Skeletal muscle tissue (tissue), 4 donors: ENCODE results near the gene PLAAT2. TPM values are rescaled to one million over a fixed set of nuclear protein-coding genes. Genes with fewer than 3 reads are reported as not detected.

Experiments
- H3K27ac ChIP-seq: one replicate; pipeline ENCODE4 v1.7.0; 2013; ENCODE audit warnings: mild to moderate bottlenecking, low read depth, low read length, inconsistent platforms
- H3K27me3 ChIP-seq, 3 donors: one replicate each; pipeline ENCODE4 v1.7.0; 2013; ENCODE audit warnings: low read length in 3 of 3; ENCODE audit not compliant: control insufficient read depth in 3 of 3, insufficient read depth in 3 of 3
- H3K36me3 ChIP-seq, 3 donors: one replicate each; pipeline ENCODE4 v1.7.0; 2013; ENCODE audit warnings: low read length in 3 of 3; ENCODE audit not compliant: control insufficient read depth in 3 of 3, insufficient read depth in 3 of 3
- H3K4me1 ChIP-seq, 3 donors: one replicate each; pipeline ENCODE4 v1.7.0; 2013; ENCODE audit warnings: low read length in 3 of 3, mild to moderate bottlenecking in 3 of 3; ENCODE audit not compliant: control insufficient read depth in 3 of 3, insufficient read depth in 3 of 3
- H3K4me3 ChIP-seq, 3 donors: one replicate each; pipeline ENCODE4 v1.7.0; 2013; ENCODE audit warnings: low read length in 3 of 3
- H3K9ac ChIP-seq, 3 donors: one replicate each; pipeline ENCODE4 v1.7.0; 2013; ENCODE audit warnings: low read length in 3 of 3, mild to moderate bottlenecking in 3 of 3, moderate library complexity in 2 of 3, low read depth in 1 of 3
- H3K9me3 ChIP-seq, 3 donors: one replicate each; pipeline ENCODE4 v1.7.0; 2013; ENCODE audit warnings: low read length in 3 of 3; ENCODE audit not compliant: control insufficient read depth in 3 of 3
- total RNA-seq: library from RNA; depleted of rRNA; stranded (reverse); fragments of >200 nt; gene quantifications from one replicate; pipeline ENCODE4 v1.2.3, GENCODE V29; 2014
- donor health status: Osteomylitis.

PLAAT2 gene
- total RNA-seq, 1 donor from 2014 or later = not detected

DNA sequence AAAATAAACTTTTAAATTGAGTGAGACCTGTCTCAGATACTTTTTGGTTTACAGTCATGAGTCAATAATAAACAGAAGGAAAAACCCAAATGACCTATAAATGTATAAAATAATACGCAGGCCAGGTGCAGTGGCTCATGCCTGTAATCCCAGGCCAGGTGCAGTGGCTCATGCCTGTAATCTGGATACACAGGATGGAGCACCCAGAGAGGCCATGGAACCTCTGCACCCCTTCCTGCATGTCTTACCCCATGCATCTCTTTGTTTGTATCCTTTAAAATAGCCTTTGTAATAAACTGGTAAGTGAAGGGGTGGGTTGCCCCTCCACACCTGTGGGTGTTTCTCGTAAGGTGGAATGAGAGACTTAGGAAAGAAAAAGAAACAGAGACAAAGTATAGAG, 35.5 kb downstream of the PLAAT2 start:
- no peaks in the 10 kb centered on the region for H3K4me1 ChIP-seq
- peaks cover 0 to 5% (median 0%) of the 10 kb centered on the region in 3 donors for H3K9me3 ChIP-seq
- no peak overlapping the region for H3K4me3 ChIP-seq
- H3K36me3 ChIP-seq = no peaks in the 10 kb centered on the region
- no peaks in the 10 kb centered on the region for H3K27me3 ChIP-seq
- no peak overlapping the region for H3K27ac ChIP-seq
- H3K9ac ChIP-seq = no peak overlapping the region

DNA sequence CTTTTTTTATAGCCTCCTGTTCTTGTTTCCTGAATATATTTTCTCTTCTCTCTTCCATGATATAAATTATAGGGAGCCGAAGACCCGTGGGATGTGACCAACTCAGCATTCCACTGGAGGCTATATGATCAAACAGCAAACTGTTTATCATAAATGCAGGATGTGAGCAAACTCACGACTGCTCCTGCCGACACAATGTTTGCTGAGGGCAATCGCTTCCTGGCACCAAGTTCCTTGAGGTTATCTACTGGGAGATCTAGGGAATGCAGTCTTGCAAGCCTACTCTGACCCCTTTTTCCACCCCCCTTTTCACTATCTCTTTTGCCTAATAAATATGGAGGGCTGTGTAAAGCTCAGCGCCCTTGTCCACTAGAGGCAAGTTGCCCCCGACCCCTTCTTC, 40.0 kb downstream of the PLAAT2 start:
- Histone ChIP-seq H3K27ac (no peak overlapping the region), H3K9ac (no peak overlapping the region), H3K4me1 (no peaks in the 10 kb centered on the region), H3K4me3 (no peak overlapping the region), H3K27me3 (no peaks in the 10 kb centered on the region), H3K9me3 (peaks cover 0 to 5% (median 0%) of the 10 kb centered on the region in 3 donors), H3K36me3 (no peaks in the 10 kb centered on the region)

DNA sequence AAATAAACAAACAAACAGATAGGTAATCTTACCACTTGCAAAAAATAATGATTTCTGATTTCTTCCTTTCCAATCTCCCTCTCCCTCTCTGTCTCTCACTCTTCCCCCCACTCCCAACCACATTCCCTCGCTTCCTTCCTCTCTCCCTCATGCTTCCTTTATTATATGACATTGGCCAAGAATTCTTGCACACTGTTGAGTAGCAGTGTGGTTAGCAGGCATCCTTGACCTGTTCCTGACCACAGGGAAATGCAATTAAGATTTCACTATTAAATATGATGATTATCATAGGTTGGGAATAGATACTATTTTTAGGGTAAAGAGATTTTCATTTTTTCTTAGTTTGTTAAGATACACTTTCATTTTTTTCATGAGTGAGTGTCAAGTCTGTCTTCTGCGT, 41.3 kb downstream of the PLAAT2 start:
- no peak overlapping the region for H3K4me3 ChIP-seq
- H3K36me3 ChIP-seq = no peaks in the 10 kb centered on the region
- no peak overlapping the region for H3K27ac ChIP-seq
- no peaks in the 10 kb centered on the region for H3K27me3 ChIP-seq
- H3K4me1 ChIP-seq = no peaks in the 10 kb centered on the region
- H3K9ac ChIP-seq = no peak overlapping the region
- H3K9me3 ChIP-seq = peaks cover 0 to 5% (median 0%) of the 10 kb centered on the region in 3 donors

DNA sequence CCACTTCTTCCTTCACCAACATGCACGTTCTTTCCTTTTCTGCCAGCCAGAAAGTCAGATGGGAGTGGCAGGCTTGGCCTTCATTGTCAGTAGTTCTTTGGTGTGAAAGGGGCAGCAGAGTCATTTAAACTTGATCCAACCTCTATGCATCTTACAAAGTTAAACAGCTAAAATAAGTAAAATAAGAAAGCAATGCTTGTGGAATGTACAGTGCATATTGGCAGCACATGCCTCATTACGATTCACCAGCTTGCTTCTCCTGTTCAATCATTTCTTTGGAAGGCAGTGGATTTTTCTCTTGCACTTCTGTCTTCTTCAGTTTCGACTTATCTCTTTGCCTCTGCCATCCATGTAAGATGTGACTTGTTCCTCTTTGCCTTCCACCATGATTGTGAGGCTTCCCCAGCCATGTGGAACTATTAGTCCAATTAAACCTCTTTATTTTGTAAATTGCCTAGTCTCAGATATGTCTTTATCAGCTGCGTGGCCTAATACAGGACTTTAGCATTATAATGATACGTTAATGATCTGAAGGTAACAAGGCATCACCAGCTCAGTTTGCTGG, 42.5 kb downstream of the PLAAT2 start:
- Histone ChIP-seq H3K9me3 (peaks cover 0 to 5% (median 0%) of the 10 kb centered on the region in 3 donors), H3K27ac (no peak overlapping the region), H3K36me3 (no peaks in the 10 kb centered on the region), H3K9ac (no peak overlapping the region), H3K4me3 (no peak overlapping the region), H3K27me3 (no peaks in the 10 kb centered on the region), H3K4me1 (no peaks in the 10 kb centered on the region)

DNA sequence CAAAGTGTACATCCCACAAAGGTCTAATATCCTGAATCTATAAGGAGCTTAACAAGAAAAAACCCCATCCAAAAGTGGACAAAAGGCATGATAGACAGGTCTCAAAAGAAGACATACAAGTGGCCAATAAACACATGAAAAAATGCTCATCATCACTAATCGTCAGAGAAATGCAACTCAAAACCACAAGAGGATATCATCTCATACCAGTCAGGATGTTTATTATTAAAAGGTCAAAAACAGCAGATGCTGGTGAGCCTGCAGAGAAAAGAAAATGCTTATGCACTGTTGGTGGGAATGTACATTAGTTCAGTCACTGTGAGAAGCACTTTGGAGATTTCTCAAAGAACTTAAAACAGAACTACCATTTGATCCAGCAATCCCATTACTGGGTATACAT, 44.6 kb downstream of the PLAAT2 start:
- peaks cover 0 to under 1% (median 0%) of the 10 kb centered on the region in 3 donors for H3K4me1 ChIP-seq
- no peak overlapping the region for H3K27ac ChIP-seq
- H3K36me3 ChIP-seq = no peaks in the 10 kb centered on the region
- H3K27me3 ChIP-seq = no peaks in the 10 kb centered on the region
- H3K9me3 ChIP-seq = no peaks in the 10 kb centered on the region
- no peak overlapping the region for H3K4me3 ChIP-seq
- H3K9ac ChIP-seq = no peak overlapping the region

DNA sequence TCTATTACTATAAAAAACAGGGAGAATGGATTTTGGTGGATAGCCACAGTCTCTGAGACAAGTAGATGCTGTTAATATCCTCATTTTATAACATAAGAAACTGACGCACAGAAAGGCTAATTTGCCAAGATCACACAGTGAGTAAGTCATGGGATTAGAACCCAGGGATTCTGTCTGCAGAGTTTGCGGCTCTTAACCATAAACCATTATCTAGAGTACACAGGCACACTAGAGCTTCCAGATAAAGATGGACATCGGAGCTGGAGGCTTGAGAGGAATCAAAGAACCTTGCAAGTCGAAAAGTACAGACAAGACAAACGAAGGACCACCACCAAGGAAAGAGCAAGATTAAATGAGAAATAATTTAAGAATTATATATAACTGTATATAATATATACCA, 46.0 kb downstream of the PLAAT2 start:
- no peak overlapping the region for H3K4me3 ChIP-seq
- H3K9me3 ChIP-seq = no peaks in the 10 kb centered on the region
- H3K27ac ChIP-seq = no peak overlapping the region
- no peaks in the 10 kb centered on the region for H3K27me3 ChIP-seq
- peaks cover 0 to 6% (median 1%) of the 10 kb centered on the region in 3 donors for H3K4me1 ChIP-seq
- H3K36me3 ChIP-seq = no peaks in the 10 kb centered on the region
- H3K9ac ChIP-seq = no peak overlapping the region

DNA sequence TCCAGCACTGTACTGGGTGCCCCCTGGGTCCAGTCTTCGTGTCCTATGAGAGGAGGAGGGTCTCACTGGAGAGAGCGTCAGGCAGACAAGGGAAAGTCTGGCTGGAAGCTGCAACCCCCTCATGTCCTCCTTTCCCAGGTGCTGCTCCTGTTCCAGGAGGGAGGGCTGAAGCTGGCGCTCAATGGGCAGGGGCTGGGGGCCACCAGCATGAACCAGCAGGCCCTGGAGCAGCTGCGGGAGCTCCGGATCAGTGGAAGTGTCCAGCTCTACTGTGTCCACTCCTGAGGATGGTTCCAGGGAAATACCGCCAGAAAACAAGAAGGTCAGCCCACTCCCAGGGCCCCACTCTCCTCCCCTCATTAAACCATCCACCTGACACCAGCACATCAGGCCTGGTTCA, 47.1 kb downstream of the PLAAT2 start:
- Histone ChIP-seq H3K4me1 (peaks cover 3 to 9% (median 6%) of the 10 kb centered on the region in 3 donors), H3K27me3 (no peaks in the 10 kb centered on the region), H3K9me3 (no peaks in the 10 kb centered on the region), H3K27ac (no peak overlapping the region), H3K4me3 (no peak overlapping the region), H3K36me3 (no peaks in the 10 kb centered on the region), H3K9ac (no peak overlapping the region)

DNA sequence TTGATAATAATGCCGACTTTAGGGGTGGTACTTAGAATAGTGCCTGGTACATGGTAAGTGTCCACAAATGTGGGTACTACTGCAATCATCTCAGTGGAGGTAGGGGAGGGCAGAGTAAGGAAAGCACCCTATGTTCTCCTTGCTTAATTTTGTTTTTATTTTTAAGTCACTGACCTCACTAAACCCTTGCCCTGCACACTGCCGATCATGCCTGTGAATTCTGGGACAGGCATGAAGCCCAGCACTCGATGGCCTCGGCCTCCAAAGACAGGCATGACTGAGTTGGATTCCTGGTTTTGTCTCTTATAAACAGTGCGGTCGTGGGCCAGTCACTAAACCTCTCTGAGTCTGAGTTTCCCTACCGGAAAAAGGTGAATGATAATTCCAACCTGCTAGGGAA, 50.4 kb downstream of the PLAAT2 start:
- Histone ChIP-seq H3K27ac (no peak overlapping the region), H3K27me3 (no peaks in the 10 kb centered on the region), H3K4me1 (peaks cover 15 to 33% (median 24%) of the 10 kb centered on the region in 3 donors), H3K4me3 (no peak overlapping the region), H3K9me3 (no peaks in the 10 kb centered on the region), H3K9ac (peak overlapping the region in 1 of 3 donors; percentile 17), H3K36me3 (no peaks in the 10 kb centered on the region)

DNA sequence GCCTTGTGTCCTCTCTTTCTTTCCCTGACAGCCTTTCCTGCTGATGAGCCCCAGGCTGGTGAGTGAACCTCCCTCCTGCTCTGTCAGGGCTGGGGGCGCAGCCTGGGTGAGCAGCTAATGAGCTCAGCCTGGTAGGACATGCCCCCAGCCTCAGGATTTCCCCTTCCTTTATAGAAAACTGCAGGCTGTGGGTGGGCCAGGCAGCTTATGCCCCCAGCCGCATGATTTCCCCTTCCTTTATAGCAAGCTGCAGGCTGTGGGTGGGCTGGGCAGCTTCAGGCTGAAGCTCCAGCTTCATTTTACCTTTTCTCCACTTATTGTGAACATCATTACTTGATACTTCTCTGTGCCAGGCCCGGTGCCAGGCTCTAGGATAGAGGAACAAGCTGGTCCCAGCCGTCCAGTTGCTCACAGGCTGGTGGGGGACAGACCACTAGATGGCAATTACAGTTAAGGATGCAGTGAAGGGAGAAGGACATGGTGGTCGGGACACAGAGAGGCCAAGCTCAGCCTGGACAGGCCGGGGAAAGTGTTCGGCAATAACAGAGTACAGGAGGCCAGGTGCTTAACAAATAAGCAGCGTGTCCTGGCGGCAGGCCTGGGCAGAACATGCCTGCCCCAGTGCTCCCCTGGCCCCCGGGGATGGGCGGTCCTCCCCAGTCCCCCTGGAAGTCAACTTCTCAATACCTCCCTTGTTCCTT, 52.0 kb downstream of the PLAAT2 start:
- Histone ChIP-seq H3K27ac (no peak overlapping the region), H3K9ac (peak overlapping the region in 2 of 3 donors; percentile 54 to 66)

DNA sequence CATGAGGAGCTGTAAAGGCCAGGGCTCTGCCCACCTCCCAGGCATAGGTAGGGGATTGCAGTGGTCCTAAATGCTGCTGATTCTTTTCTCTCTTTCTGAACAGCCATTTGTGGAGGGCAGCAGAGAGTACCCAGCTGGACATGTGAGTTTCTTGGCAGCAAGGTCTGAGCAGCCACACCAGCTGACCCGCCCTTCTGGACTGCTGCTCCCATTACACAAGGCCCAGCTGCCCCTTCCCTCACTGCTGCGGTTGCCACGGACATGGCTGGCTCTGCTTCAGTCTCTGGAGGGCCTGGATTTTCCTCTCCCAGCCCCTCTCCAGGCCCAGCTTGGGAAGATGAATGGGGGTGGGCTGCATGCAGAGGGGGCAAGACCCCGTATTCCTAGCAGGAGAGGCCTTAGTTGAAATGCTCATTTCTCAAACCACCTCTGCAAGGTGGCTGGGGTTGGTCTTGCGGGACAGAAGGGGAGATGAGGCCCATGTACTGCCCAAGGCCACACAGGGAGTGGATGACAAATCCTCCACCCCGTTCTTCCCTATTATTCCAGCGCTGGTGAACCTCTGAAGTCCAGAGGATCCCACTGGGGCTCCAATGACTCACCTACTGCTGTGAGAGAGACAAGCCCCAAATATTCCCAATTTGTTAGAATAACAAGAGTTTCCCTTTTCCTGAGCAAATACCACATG, 52.7 kb downstream of the PLAAT2 start:
- Histone ChIP-seq H3K36me3 (no peaks in the 10 kb centered on the region), H3K4me1 (peaks cover 15 to 45% (median 29%) of the 10 kb centered on the region in 3 donors), H3K4me3 (no peak overlapping the region), H3K9ac (peak overlapping the region in 2 of 3 donors; percentile 54 to 66), H3K9me3 (no peaks in the 10 kb centered on the region), H3K27ac (peak overlapping the region; percentile 66), H3K27me3 (no peaks in the 10 kb centered on the region)

More for the DNA sequence above, 52.0 kb downstream of the PLAAT2 start:
- H3K36me3 ChIP-seq = no peaks in the 10 kb centered on the region
- H3K4me3 ChIP-seq = no peak overlapping the region
- H3K9me3 ChIP-seq = no peaks in the 10 kb centered on the region
- no peaks in the 10 kb centered on the region for H3K27me3 ChIP-seq
- H3K4me1 ChIP-seq = peaks cover 15 to 40% (median 25%) of the 10 kb centered on the region in 3 donors
